Fibroblast of mammary gland (primary cell): Measurements from ENCODE around the gene IGHMBP2.

Experiments
- DNase-seq: peaks from one replicate; pipeline ENCODE4 v3.0.0-alpha.2; 2010; ENCODE audit warnings: low read depth
- H3K4me3 ChIP-seq: 2 replicates; pipeline ENCODE4 v1.5.1; 2011; ENCODE audit warnings: low read depth, mild to moderate bottlenecking, low read length, moderate library complexity; ENCODE audit not compliant: control insufficient read depth
- CTCF ChIP-seq: conservative IDR thresholded peaks from 2 replicates; pipeline ENCODE4 v1.5.1; 2011; ENCODE audit warnings: low read depth, low read length, inconsistent platforms; ENCODE audit not compliant: control insufficient read depth, insufficient read depth

IGHMBP2 gene

DNA sequence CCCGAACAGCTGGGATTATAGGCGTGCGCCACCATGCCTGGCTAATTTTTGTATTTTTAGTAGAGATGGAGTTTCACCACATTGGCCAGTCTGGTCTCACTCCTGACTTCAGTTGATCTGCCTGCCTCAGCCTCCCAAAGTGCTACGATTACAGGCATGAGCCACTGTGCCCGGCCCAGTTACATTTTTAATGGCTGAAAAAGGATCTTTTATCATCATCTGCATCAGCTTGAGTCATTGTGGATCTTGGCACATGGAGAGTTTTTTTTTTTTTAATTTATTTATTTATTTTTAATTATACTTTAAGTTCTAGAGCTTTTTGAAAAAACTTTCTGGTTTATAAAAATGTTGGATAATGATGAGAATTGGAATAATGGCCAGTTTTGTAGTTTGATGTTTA, 8.6 kb downstream of the IGHMBP2 start:
- peak; percentile 58 for DNase-seq
- TF ChIP-seq CTCF, result no peak
- no peak overlapping the region for H3K4me3 ChIP-seq

GRCh38 chr11:68913188-68913587, 9.5 kb downstream of the IGHMBP2 start:
- no peak overlapping the region for H3K4me3 ChIP-seq
- TF ChIP-seq CTCF, result no peak
- DNase-seq, result no peak

- DNase-seq, result no peak
- no peak overlapping the region for H3K4me3 ChIP-seq
- TF ChIP-seq CTCF, result no peak
Observed at GRCh38 chr11:68914761-68915160, 11.1 kb downstream of the IGHMBP2 start.

DNA sequence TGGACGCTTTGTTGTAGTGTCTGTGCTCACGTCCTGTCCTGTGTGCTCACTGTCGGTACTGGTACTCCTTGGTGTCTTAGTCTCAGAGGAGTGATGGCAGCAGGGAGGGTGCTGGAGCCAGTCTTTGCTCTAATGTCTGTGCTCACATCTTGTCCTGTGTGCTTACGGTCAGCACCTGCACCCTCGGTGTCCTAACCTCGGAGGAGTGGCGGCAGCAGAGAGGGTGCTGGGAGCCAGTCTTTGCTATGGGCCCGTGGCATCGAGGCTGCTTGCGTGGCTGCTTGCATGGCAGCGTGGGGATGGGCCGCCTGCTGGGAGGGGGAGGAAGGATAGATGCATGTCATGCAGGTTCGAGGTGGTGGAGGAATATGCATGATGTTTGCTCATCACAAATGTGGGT, 12.7 kb downstream of the IGHMBP2 start:
- H3K4me3 ChIP-seq, result no peak overlapping the region
- TF ChIP-seq CTCF, result no peak
- no peak for DNase-seq

- no peak overlapping the region for H3K4me3 ChIP-seq
- TF ChIP-seq CTCF, result no peak
- no peak for DNase-seq
Observed at GRCh38 chr11:68923614-68924013, 19.9 kb downstream of the IGHMBP2 start.

GRCh38 chr11:68924073-68924925, 20.6 kb downstream of the IGHMBP2 start:
- TF ChIP-seq CTCF, result no peak
- no peak for DNase-seq
- H3K4me3 ChIP-seq, result no peak overlapping the region
